NOMO-1 (cell line): Measurements from ENCODE around the gene NCOA7.
"Not testable (repeated sequence)": the region's sequence is repeated elsewhere in the genome, so short reads cannot be mapped to it uniquely, and the experiment has no call there.

ENCODE experiments used
- DNase-seq, 2 experiments: peaks; one replicate each; lab custom pipeline; 2025; ENCODE audit not compliant: unreplicated experiment in 2 of 2; lab: John Stamatoyannopoulos, UW

NCOA7 gene

DNA sequence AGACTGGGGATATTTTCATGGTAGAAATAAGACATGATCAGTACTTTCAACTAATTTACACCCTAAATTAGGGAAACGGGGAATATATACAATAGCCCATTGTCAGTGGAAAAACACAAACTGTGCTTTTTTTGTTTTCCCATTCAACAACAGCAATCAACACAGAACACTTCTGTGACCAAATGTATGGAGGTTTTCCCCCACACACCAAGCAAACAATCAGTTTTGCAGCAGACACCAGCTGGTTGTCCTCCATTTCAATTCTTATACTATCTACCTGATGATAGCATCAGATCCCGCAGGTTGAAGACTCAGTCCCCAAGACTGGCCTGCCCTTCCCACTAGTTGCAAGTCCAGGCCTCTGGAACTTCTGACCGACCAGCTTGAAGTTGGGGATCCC is 170.4 kb downstream of the NCOA7 start:
- DNase-seq: no peak

DNA sequence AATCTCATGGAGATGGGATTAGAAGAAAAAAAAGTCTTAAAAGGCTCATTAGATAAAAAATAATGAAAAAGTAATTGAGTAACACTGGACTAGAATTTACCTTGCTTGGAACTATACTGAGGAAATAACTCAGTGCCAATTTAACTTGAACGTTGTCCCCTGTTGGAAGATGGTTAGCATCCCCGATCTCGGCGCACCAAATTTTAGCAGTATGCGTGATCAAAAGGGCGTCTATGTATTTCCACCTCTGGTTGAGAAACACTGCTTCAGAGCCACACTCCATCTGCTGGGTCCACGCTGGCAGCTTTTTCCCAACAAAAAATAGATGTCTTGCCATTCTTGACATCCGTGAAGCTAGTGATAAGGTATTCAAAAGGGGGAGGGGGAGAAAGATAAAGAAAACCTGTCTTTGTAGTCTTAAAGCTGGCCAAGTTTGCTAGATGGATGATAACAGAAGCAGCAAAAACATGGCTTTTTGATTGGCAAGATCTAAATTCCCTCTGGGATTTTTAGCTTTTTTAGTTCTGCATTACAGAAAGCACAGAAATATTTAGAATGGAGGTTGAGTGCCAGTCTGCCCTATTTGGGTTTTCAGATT is 172.2 kb downstream of the NCOA7 start:
- DNase-seq: no peak

DNA sequence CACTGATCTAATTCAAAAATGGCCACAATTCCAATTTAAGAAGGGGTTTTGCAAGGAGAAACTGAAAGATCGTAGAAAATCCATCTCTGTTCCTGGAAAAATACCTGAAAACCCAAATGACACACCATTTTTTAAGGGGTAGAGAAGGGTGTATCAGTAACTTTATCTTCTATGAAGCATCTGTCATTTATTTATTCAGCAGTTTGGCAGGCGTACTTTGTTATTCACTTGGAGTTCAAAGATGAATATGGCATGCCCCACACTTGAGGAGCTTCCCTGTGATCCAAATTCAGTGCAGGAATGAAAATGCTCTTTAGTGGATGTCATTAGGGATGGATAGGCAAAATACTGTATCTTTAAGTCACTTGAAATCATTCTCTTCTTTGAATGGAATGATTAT is 173.1 kb downstream of the NCOA7 start:
- no peak for DNase-seq

DNA sequence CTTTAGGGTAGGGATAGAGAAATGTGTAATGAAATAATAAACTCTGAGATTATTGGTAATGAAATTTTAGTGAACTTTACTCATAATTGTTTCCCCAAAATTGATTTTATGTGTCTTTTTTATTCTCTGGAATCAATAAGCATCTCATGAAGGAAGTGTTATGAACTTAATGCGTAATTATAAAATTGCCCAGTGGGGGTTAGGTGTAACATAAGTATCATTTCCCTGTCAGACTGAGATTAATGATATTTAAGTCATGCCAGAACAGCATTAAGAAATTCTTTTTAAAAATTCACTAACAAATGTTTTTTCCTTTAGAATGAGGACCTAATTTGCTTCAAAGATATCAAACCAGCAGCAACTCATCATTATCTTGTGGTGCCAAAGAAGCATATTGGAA is 175.8 kb downstream of the NCOA7 start:
- no peak for DNase-seq

DNA sequence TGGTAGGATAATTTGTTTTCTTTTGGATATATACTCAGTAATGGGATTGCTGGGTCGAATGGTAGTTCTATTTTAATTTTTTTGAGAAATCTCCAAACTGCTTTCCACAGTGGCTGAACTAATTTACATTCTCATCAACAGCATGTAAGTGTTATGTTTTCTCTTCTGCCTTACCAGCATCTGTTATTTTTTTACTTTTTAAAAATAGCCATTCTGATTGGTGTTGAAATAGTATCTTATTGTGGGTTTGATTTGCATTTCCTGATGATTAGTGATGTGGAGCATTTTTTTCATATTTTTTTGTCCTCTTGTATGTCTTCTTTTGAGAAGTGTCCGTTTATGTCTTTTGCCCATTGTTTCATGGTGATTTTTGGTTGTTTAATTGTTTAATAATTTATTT is 177.7 kb downstream of the NCOA7 start:
- DNase-seq: no peak

DNA sequence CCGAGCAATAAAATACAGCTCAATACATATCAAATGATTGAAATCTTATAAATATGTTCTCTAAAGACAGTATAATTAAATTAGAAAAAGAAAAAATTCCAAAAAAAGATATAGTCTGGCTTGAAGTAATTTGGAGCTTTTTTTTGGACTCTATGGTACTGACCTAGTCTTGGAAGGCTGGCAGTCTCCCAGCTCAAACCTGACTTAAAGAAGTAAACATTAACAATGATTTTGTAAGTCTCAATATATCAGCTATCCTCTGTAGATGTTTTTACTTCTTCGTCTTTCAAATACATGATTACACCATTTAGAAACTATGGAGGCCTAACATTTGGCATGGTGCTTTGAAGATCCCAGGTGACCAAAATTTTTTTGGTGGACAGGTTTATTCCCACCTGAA is 180.0 kb downstream of the NCOA7 start:
- DNase-seq: peak in 1 of 2 experiments; percentile 7

DNA sequence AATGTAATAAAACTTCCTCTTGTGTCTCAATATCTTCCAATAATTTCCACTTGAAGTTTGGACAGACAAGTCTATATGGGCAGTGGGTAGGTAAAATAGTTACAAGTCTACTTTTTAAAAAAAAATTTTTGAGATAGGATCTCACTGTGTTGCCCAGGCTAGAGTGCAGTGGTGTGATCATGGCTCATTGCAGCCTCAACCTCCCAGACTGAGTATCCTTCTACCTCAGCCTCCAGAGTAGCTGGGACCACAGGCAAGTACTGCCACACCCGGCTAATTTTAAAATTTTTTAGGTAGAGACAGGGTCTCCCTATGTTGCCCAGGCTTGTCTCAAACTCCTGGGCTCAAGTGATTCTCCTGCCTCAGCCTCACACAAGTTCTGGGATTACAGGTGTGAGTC is 181.7 kb downstream of the NCOA7 start:
- not testable (repeated sequence) for DNase-seq

DNA sequence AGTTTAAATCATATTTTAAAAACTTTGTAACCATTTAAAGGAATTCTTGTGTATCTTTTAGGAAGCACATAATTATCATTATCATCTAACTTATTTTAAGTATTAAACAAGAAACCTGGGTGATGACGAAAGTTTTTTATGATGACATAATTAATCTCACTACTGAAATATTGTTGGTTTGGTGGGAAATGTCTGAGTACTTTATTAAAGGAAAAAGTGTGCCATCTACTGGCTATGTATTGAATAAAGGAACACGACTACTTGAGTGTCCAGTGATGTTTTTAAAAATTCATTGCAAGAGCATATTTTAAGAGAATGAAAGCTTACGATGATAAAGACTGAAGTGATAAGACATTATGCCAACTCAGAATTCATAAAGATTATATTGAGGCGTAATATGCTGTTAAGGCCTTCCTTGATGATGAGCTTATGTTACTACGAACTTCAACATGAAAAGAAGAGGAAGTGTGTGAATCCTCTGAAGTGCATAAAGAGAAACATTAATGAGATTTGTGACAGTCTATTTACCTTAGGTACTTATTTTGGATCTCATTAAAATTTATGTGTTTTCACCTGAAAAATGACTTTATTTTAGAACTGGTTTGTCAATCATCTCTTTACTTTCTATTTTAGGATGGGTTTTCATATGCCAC is 183.6 kb downstream of the NCOA7 start:
- peak in 1 of 2 experiments; percentile 69 for DNase-seq

DNA sequence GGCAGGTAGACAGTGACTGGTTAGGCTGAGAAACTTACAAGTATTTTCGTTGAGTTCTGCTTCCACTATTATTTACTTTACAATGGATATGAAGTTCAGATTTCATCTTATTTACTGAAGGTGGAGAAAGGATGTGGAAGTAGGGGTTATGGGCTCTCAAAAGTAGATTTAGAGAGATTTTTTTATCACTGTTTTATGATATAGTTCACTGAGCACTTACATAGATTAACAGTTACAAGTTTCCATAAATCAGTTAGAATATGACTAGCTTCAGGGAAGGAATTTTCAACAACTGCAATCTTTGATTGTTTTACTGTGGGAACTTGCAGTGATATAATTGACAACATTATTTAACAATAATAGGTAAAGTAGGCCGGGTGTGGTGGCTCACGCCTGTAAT is 188.3 kb downstream of the NCOA7 start:
- no peak for DNase-seq
